SJCRH30 (cell line): ENCODE results near the gene TSC2. TPM values are rescaled to one million over a fixed set of nuclear protein-coding genes. Genes with fewer than 3 reads are reported as not detected.

ENCODE experiments used
- DNase-seq, 2 experiments: peaks; one replicate each; pipeline ENCODE4 v3.0.0-alpha.2; 2015 to 2020
- H3K27ac ChIP-seq: fragments of 250-450 bp; sonication (Bioruptor Pico); 2 replicates; pipeline ENCODE4 v1.5.1; 2020; ENCODE audit warnings: mild to moderate bottlenecking, moderate library complexity
- H3K27me3 ChIP-seq: fragments of 250-450 bp; sonication (Bioruptor Pico); 2 replicates; pipeline ENCODE4 v1.5.1; 2020; ENCODE audit warnings: mild to moderate bottlenecking, moderate library complexity
- H3K36me3 ChIP-seq: fragments of 250-450 bp; sonication (Bioruptor Pico); 2 replicates; pipeline ENCODE4 v1.5.1; 2020; ENCODE audit warnings: mild to moderate bottlenecking, moderate library complexity
- H3K4me1 ChIP-seq: fragments of 250-450 bp; sonication (Bioruptor Pico); 2 replicates; pipeline ENCODE4 v1.5.1; 2020; ENCODE audit warnings: mild to moderate bottlenecking, moderate library complexity
- H3K4me3 ChIP-seq: fragments of 250-450 bp; sonication (Bioruptor Pico); 2 replicates; pipeline ENCODE4 v1.5.1; 2020; ENCODE audit warnings: mild to moderate bottlenecking, moderate library complexity
- H3K9me3 ChIP-seq: fragments of 250-450 bp; sonication (Bioruptor Pico); replicated peaks from 2 replicates; pipeline ENCODE4 v1.5.1; 2020; ENCODE audit warnings: mild to moderate bottlenecking, moderate library complexity
- total RNA-seq: library from RNA; depleted of rRNA; stranded (reverse); fragments of >200 nt; shearing (Covaris generic); gene quantifications from 2 replicates; pipeline ENCODE4 v1.2.3, GENCODE V29; 2014

TSC2 gene
- total RNA-seq, 1 experiment from 2014 or later = 37.1 TPM

DNA sequence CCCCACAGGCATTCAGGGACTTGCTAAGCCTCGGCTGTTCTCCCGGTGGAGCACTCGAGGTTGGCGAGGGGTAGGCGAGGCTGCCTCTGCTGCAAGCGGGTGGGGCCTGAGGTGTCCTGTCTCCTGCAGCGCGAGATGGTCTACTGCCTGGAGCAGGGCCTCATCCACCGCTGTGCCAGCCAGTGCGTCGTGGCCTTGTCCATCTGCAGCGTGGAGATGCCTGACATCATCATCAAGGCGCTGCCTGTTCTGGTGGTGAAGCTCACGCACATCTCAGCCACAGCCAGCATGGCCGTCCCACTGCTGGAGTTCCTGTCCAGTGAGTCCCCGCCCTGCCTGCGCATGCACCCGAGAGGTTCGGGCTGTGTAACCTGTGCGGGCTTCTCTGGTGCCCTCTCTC, 26.3 kb downstream of the TSC2 start:
- no peaks in the 10 kb centered on the region for H3K36me3 ChIP-seq

GRCh38 chr16:2075631-2076030, 27.8 kb downstream of the TSC2 start:
- no peaks in the 10 kb centered on the region for H3K27me3 ChIP-seq
- no peaks in the 10 kb centered on the region for H3K4me1 ChIP-seq
- no peaks in the 10 kb centered on the region for H3K9me3 ChIP-seq
- no peaks in the 10 kb centered on the region for H3K36me3 ChIP-seq
- H3K27ac ChIP-seq = no peak overlapping the region
- no peak overlapping the region for H3K4me3 ChIP-seq
- no peak for DNase-seq

More for the DNA sequence above, 26.3 kb downstream of the TSC2 start:
- DNase-seq = no peak
- H3K4me3 ChIP-seq = no peak overlapping the region
- H3K4me1 ChIP-seq = no peaks in the 10 kb centered on the region
- no peaks in the 10 kb centered on the region for H3K9me3 ChIP-seq
- H3K27me3 ChIP-seq = no peaks in the 10 kb centered on the region
- H3K27ac ChIP-seq = no peak overlapping the region

DNA sequence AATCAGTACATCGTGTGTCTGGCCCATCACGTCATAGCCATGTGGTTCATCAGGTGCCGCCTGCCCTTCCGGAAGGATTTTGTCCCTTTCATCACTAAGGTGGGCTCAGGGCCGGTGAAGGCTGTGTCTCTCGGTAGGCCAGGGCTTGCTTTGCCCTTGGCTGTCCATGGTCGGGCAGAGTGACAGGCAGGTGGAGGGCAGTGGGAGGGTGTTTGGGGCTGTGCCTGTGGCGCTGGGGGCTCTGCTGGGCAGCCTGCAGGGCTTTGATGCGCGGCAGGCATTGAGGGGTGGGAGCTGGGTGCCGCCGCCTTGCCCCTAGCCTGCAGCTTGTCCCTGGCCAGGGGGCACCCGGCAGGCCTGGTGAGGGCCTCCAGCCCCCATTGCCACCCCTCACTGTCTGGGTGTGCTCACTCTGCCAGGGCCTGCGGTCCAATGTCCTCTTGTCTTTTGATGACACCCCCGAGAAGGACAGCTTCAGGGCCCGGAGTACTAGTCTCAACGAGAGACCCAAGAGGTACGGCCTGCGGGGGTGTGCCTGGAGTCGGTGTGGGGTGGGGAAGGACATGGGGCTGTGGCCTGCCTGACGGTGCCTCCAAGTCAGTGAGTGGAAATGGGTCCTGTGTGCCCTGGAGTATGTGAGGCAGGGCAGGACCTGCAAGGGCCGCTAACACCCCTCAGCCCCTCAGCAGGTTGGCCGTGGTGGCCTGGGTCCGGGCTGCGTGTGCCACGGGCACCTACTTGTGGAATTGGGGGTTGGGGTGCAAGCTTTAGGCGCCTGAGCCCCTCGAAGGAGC, 28.5 kb downstream of the TSC2 start:
- Histone ChIP-seq H3K36me3 (no peaks in the 10 kb centered on the region), H3K4me3 (no peak overlapping the region), H3K9me3 (no peaks in the 10 kb centered on the region), H3K27me3 (no peaks in the 10 kb centered on the region), H3K4me1 (no peaks in the 10 kb centered on the region), H3K27ac (no peak overlapping the region)
- no peak for DNase-seq

DNA sequence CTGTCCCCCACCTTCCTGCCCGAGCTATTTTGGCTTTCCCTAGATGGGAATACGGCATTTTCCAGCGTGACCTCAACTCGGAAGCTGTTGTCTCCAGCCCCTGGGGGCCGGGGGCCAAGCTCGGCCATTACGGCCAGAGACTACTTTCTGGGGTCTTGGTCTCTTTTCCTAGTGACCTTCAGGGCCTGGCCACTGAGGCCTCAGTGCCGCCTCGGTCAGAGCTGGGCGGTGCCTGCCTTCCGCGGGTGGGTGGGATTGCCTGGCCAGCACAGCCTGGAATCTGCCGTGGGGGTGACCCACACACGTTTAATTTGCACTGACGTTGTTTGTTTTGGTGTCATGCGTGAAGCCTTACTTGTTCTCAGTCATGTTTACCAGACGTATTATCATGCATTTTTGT, 29.2 kb downstream of the TSC2 start:
- Histone ChIP-seq H3K36me3 (no peaks in the 10 kb centered on the region), H3K4me1 (no peaks in the 10 kb centered on the region)

GRCh38 chr16:2077696-2078095, 29.9 kb downstream of the TSC2 start:
- H3K27me3 ChIP-seq = no peaks in the 10 kb centered on the region

More for the DNA sequence above, 29.2 kb downstream of the TSC2 start:
- Histone ChIP-seq H3K4me3 (no peak overlapping the region), H3K9me3 (no peaks in the 10 kb centered on the region), H3K27me3 (no peaks in the 10 kb centered on the region), H3K27ac (no peak overlapping the region)
- no peak for DNase-seq

DNA sequence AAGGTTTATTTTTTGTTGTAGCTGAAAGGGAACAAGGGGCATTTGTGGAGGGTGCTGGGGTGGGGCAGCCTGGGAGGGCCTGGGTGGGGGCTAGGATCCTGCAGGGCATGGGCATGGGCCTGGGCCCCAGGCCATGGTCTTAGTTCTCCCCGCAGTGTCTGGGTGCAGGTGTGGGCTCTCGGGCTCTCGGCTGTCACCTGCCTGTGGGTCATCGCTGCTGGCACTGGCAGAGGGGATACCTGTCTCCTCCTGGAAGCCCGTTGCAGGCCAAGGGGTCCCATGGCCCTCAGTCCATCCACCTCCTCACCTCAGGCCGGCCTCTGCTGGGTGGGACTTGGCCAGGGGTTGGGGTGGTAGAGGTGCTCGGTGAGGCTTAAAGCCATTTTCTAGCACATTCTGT, 30.3 kb downstream of the TSC2 start:
- Histone ChIP-seq H3K4me3 (no peak overlapping the region), H3K27me3 (no peaks in the 10 kb centered on the region), H3K27ac (no peak overlapping the region), H3K9me3 (no peaks in the 10 kb centered on the region), H3K4me1 (no peaks in the 10 kb centered on the region), H3K36me3 (no peaks in the 10 kb centered on the region)
- DNase-seq = no peak

More at GRCh38 chr16:2077696-2078095, 29.9 kb downstream of the TSC2 start:
- H3K27ac ChIP-seq = no peak overlapping the region
- no peak overlapping the region for H3K4me3 ChIP-seq
- H3K9me3 ChIP-seq = no peaks in the 10 kb centered on the region
- H3K4me1 ChIP-seq = no peaks in the 10 kb centered on the region
- no peak for DNase-seq
- no peaks in the 10 kb centered on the region for H3K36me3 ChIP-seq

DNA sequence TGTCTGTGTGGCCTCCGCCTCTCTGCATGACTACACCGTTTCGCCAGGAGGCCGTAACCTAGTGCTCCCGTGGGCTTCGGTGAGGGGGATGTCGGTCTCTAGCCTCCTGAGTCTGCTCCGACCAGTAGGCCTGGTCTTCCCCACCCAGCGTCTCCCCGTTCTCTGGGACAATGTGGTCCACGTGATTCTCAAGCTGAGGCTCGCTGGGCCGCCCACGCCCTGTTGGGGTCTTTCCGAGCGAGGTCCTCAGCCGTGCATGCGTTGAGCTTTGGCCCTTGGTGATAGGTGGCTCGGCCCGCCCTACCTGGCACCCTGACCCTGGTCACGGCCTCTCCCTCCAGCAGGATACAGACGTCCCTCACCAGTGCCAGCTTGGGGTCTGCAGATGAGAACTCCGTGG, 30.9 kb downstream of the TSC2 start:
- Histone ChIP-seq H3K4me1 (no peaks in the 10 kb centered on the region), H3K9me3 (no peaks in the 10 kb centered on the region), H3K36me3 (no peaks in the 10 kb centered on the region), H3K27ac (no peak overlapping the region), H3K4me3 (no peak overlapping the region), H3K27me3 (no peaks in the 10 kb centered on the region)
- DNase-seq = no peak

DNA sequence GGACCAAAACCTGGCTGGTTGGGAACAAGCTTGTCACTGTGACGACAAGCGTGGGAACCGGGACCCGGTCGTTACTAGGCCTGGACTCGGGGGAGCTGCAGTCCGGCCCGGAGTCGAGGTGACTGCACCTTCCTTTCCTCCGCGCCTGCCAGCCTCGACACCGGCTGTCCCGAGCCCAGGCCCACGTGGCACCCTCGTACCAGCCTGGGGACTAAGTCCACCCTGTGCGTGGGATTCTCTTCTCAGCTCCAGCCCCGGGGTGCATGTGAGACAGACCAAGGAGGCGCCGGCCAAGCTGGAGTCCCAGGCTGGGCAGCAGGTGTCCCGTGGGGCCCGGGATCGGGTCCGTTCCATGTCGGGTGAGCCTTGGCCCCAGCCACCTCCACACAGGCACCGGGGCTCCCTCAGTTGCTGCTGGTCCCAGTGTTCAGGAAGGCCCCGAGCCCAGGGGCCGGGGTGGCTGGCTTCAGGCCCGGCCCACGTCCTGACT, 31.6 kb downstream of the TSC2 start:
- no peaks in the 10 kb centered on the region for H3K36me3 ChIP-seq

DNA sequence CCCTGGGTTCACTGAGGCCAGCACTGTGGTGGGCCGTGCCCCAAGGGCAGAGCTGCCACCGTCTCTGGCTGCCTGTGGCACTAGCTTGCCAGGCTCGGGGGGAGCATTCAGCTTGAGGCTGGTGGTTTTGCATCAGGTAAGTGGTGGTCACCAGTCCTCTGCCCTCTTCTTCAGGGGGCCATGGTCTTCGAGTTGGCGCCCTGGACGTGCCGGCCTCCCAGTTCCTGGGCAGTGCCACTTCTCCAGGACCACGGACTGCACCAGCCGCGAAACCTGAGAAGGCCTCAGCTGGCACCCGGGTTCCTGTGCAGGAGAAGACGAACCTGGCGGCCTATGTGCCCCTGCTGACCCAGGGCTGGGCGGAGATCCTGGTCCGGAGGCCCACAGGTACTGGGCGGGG, 32.2 kb downstream of the TSC2 start:
- Histone ChIP-seq H3K27me3 (no peaks in the 10 kb centered on the region), H3K27ac (no peak overlapping the region), H3K4me1 (no peaks in the 10 kb centered on the region), H3K36me3 (peaks cover under 1% of the 10 kb centered on the region; the same call in 1 of the 2 replicates), H3K9me3 (no peaks in the 10 kb centered on the region), H3K4me3 (no peak overlapping the region)
- DNase-seq = no peak

More for the DNA sequence above, 31.6 kb downstream of the TSC2 start:
- Histone ChIP-seq H3K4me3 (no peak overlapping the region), H3K4me1 (no peaks in the 10 kb centered on the region), H3K9me3 (no peaks in the 10 kb centered on the region), H3K27me3 (no peaks in the 10 kb centered on the region), H3K27ac (no peak overlapping the region)
- no peak for DNase-seq

DNA sequence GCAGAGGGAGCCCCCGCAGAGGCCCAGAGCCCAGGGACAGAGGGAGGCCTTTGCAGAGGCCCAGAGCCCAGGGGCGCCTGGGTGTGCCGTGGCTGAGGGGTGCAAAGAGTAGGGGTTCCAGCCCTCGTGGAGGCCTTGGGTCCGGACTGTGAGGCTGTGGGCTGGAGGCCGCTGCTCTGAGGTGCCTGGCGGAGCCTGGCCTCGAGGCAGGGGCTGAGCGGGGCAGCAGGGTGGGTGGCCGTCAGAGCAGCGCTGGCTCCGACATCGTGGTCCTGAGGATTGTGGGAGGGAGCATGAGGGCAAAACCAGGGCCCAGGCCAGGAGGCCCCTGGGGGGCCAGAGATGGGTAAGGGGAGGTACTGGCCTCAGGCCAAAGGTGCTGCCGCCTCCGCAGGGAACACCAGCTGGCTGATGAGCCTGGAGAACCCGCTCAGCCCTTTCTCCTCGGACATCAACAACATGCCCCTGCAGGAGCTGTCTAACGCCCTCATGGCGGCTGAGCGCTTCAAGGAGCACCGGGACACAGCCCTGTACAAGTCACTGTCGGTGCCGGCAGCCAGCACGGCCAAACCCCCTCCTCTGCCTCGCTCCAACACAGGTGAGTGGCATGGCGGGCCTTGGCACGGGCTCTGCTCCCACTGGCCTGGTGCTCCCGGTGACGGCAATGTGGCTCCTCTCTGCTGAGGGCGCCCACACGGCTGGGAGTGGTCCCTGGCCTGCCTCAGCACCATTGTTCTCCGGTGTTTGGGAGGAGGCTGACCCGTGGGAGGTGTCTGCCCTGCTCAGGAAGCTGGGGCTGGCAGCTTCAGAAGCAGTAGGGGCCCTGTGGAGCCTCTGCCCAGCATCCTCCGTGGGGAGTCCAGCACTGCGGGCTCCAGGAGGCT, 33.7 kb downstream of the TSC2 start:
- Histone ChIP-seq H3K9me3 (no peaks in the 10 kb centered on the region), H3K27me3 (no peaks in the 10 kb centered on the region), H3K4me1 (no peaks in the 10 kb centered on the region), H3K27ac (no peak overlapping the region), H3K4me3 (no peak overlapping the region), H3K36me3 (peaks cover 3% of the 10 kb centered on the region)
- no peak for DNase-seq

DNA sequence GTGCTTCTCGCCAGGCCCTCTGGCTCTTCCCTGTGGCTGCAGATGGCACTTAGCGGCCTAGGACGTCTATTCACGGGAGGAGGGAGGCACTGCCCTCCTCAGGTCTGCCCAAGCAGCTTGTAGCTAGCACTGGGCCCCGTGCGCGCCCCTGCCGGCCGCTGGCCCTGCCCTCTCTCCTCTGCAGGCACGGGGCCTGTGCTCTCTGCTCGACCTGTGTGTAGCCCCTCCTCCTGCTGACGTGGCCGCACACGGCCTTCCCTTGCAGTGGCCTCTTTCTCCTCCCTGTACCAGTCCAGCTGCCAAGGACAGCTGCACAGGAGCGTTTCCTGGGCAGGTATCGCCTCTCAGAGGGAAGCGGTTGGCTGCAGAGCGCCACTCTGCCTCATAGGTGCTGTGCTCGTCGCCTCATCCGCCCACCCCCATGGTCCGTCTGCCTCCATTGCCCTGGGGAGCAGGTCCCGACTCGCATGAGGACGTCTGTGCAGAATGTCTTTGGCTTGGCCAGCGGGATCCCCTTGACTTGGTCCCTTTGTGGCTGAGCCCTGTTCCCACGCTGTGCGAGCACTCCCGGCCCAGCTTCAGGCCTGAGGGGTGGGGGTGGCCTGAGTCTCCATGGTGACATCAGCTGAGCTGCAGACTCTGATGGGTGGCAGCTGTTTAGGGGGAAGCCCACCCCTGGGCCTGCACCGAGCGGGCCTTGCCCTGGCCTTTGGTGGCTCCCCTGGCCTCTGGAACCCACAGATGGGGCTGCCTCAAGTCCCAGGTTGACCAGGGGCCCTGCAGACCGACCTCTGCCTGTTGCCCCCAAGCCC, 34.6 kb downstream of the TSC2 start:
- Histone ChIP-seq H3K4me1 (no peaks in the 10 kb centered on the region), H3K36me3 (peaks cover 3% of the 10 kb centered on the region), H3K4me3 (no peak overlapping the region), H3K27me3 (no peaks in the 10 kb centered on the region), H3K9me3 (no peaks in the 10 kb centered on the region), H3K27ac (no peak overlapping the region)
- DNase-seq = no peak

DNA sequence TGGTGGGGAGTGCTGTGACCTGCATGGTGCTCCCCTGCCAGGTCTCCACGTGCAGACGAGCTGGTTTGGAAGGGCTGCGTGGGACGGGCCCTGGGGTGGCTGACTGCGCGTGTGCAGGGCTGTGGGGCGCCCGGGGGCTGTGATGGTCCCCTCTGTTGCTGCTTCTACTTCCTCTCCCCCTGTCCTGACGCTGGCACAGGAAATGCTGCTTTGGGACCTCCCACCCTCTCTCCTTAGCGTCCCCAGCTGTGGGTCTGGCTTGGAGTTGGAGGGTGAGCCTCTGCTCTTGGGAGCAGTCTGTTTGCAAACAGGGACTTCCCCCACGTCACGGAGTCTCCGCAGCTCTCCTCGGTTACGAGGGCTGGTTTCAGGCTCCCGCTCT, 35.2 kb downstream of the TSC2 start:
- Histone ChIP-seq H3K27ac (no peak overlapping the region), H3K27me3 (no peaks in the 10 kb centered on the region), H3K4me1 (no peaks in the 10 kb centered on the region), H3K9me3 (no peaks in the 10 kb centered on the region), H3K36me3 (peaks cover 9% of the 10 kb centered on the region), H3K4me3 (no peak overlapping the region)
- DNase-seq = no peak

DNA sequence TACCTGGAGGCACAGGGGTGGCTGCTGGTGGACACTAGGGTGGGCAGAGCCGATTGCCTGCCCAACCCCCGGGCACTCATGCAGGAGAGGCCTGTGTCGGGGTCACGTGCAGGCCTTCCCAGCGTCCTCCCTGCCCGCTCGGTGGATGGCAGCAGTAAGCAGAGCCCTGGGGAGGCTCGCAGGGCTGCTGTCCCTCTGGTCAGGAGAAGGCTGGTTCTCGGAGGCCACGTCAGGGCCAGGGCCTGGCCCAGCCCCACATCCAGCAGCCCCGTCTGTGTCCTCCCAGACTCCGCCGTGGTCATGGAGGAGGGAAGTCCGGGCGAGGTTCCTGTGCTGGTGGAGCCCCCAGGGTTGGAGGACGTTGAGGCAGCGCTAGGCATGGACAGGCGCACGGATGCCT, 35.6 kb downstream of the TSC2 start:
- H3K27ac ChIP-seq = no peak overlapping the region
- no peaks in the 10 kb centered on the region for H3K4me1 ChIP-seq
- H3K36me3 ChIP-seq = peaks cover 13% of the 10 kb centered on the region
- no peaks in the 10 kb centered on the region for H3K9me3 ChIP-seq
- H3K4me3 ChIP-seq = no peak overlapping the region
- no peak for DNase-seq
- no peaks in the 10 kb centered on the region for H3K27me3 ChIP-seq

DNA sequence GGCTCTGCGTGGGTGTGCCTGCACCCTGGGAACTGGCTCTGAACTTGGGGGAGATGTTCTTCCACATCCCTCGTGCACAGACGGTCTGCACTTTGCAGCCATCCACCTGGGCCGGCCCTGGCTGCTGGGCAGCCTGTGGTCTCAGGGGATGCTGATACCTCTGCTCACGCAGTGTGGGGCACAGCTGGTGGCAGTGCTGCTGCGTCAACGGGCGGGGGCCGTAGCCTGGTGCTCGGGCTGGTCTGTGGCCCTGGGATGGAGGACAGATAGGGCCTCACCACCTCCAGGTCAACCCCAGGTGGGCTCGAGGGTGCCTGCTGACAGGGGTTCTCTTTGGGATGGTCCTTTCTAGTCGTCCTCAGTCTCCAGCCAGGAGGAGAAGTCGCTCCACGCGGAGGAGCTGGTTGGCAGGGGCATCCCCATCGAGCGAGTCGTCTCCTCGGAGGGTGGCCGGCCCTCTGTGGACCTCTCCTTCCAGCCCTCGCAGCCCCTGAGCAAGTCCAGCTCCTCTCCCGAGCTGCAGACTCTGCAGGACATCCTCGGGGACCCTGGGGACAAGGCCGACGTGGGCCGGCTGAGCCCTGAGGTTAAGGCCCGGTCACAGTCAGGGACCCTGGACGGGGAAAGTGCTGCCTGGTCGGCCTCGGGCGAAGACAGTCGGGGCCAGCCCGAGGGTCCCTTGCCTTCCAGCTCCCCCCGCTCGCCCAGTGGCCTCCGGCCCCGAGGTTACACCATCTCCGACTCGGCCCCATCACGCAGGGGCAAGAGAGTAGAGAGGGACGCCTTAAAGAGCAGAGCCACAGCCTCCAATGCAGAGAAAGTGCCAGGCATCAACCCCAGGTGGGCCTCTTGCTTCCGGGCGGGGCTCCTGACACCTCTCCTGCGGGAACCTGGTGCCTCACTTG, 36.3 kb downstream of the TSC2 start:
- no peak for DNase-seq
- Histone ChIP-seq H3K36me3 (peaks cover 15% of the 10 kb centered on the region), H3K4me3 (no peak overlapping the region), H3K9me3 (no peaks in the 10 kb centered on the region), H3K27ac (no peak overlapping the region), H3K27me3 (no peaks in the 10 kb centered on the region), H3K4me1 (no peaks in the 10 kb centered on the region)
